ENCODE measurements around the gene MREG.

DNA sequence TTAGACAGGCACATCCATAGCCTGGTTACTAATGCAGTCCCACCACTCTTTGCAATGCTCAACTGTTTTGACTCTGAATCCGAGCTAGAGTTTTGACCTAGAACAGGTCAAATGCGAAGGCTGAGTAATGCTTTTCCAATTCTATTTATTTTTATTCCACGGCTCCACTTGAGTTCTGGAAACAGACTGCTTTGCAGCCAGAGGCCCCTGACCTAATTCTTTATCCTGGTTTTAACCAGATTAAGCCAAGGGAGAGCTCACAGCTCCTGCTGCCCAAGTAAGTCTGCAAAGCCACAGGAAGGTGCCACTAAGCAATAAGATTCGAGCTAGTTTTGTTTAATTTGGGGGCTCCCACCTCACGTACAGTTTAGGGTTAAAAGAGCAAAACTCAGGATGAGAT lies 51.4 kb downstream of the MREG start:
- TF ChIP-seq, protein P1, sequence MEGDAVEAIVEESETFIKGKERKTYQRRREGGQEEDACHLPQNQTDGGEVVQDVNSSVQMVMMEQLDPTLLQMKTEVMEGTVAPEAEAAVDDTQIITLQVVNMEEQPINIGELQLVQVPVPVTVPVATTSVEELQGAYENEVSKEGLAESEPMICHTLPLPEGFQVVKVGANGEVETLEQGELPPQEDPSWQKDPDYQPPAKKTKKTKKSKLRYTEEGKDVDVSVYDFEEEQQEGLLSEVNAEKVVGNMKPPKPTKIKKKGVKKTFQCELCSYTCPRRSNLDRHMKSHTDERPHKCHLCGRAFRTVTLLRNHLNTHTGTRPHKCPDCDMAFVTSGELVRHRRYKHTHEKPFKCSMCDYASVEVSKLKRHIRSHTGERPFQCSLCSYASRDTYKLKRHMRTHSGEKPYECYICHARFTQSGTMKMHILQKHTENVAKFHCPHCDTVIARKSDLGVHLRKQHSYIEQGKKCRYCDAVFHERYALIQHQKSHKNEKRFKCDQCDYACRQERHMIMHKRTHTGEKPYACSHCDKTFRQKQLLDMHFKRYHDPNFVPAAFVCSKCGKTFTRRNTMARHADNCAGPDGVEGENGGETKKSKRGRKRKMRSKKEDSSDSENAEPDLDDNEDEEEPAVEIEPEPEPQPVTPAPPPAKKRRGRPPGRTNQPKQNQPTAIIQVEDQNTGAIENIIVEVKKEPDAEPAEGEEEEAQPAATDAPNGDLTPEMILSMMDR (tag by site-specific recombination; IDR thresholded peaks at IDR 0.05), result no peak
- TF ChIP-seq ZNF23 (tag by site-specific recombination; IDR thresholded peaks at IDR 0.05; ENCODE audit: borderline replicate concordance), result no peak
- TF ChIP-seq ZNF140 (tag by site-specific recombination; IDR thresholded peaks at IDR 0.05), result no peak
- TF ChIP-seq ZXDB (tag by site-specific recombination; IDR thresholded peaks at IDR 0.05), result no peak
- no peak for TF ChIP-seq ZNF501 (tag by site-specific recombination; IDR thresholded peaks at IDR 0.05)
- TF ChIP-seq ZNF510 (tag by site-specific recombination; IDR thresholded peaks at IDR 0.05; ENCODE audit: insufficient replicate concordance), result no peak
- TF ChIP-seq, protein P2, sequence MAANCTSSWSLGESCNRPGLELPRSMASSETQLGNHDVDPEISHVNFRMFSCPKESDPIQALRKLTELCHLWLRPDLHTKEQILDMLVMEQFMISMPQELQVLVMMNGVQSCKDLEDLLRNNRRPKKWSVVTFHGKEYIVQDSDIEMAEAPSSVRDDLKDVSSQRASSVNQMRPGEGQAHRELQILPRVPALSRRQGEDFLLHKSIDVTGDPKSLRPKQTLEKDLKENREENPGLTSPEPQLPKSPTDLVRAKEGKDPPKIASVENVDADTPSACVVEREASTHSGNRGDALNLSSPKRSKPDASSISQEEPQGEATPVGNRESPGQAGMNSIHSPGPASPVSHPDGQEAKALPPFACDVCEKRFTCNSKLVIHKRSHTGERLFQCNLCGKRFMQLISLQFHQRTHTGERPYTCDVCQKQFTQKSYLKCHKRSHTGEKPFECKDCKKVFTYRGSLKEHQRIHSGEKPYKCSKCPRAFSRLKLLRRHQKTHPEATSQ (tag by site-specific recombination; IDR thresholded peaks at IDR 0.05), result no peak
- TF ChIP-seq, protein P3, sequence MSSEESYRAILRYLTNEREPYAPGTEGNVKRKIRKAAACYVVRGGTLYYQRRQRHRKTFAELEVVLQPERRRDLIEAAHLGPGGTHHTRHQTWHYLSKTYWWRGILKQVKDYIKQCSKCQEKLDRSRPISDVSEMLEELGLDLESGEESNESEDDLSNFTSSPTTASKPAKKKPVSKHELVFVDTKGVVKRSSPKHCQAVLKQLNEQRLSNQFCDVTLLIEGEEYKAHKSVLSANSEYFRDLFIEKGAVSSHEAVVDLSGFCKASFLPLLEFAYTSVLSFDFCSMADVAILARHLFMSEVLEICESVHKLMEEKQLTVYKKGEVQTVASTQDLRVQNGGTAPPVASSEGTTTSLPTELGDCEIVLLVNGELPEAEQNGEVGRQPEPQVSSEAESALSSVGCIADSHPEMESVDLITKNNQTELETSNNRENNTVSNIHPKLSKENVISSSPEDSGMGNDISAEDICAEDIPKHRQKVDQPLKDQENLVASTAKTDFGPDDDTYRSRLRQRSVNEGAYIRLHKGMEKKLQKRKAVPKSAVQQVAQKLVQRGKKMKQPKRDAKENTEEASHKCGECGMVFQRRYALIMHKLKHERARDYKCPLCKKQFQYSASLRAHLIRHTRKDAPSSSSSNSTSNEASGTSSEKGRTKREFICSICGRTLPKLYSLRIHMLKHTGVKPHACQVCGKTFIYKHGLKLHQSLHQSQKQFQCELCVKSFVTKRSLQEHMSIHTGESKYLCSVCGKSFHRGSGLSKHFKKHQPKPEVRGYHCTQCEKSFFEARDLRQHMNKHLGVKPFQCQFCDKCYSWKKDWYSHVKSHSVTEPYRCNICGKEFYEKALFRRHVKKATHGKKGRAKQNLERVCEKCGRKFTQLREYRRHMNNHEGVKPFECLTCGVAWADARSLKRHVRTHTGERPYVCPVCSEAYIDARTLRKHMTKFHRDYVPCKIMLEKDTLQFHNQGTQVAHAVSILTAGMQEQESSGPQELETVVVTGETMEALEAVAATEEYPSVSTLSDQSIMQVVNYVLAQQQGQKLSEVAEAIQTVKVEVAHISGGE (tag by site-specific recombination; conservative IDR thresholded peaks at IDR 0.05; ENCODE audit: low read depth), result no peak
- no peak for TF ChIP-seq ZNF37A (tag by site-specific recombination; IDR thresholded peaks at IDR 0.05)
- TF ChIP-seq, protein P4, sequence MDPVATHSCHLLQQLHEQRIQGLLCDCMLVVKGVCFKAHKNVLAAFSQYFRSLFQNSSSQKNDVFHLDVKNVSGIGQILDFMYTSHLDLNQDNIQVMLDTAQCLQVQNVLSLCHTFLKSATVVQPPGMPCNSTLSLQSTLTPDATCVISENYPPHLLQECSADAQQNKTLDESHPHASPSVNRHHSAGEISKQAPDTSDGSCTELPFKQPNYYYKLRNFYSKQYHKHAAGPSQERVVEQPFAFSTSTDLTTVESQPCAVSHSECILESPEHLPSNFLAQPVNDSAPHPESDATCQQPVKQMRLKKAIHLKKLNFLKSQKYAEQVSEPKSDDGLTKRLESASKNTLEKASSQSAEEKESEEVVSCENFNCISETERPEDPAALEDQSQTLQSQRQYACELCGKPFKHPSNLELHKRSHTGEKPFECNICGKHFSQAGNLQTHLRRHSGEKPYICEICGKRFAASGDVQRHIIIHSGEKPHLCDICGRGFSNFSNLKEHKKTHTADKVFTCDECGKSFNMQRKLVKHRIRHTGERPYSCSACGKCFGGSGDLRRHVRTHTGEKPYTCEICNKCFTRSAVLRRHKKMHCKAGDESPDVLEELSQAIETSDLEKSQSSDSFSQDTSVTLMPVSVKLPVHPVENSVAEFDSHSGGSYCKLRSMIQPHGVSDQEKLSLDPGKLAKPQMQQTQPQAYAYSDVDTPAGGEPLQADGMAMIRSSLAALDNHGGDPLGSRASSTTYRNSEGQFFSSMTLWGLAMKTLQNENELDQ (tag by site-specific recombination; IDR thresholded peaks at IDR 0.05; ENCODE audit: low read depth), result no peak
- TF ChIP-seq, protein P5, sequence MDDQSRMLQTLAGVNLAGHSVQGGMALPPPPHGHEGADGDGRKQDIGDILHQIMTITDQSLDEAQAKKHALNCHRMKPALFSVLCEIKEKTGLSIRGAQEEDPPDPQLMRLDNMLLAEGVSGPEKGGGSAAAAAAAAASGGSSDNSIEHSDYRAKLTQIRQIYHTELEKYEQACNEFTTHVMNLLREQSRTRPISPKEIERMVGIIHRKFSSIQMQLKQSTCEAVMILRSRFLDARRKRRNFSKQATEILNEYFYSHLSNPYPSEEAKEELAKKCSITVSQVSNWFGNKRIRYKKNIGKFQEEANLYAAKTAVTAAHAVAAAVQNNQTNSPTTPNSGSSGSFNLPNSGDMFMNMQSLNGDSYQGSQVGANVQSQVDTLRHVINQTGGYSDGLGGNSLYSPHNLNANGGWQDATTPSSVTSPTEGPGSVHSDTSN (CRISPR knock-in tag; IDR thresholded peaks at IDR 0.05), result no peak
- no peak for TF ChIP-seq BCL11B (tag by site-specific recombination; IDR thresholded peaks at IDR 0.05; ENCODE audit: low read depth)

Measured in HEK293 (cell line).